Adipose tissue (tissue), 3 donors: Measurements from ENCODE around the gene CPLX1. TPM values are rescaled to one million over a fixed set of nuclear protein-coding genes. Genes with fewer than 3 reads are reported as not detected.

Source experiments
- H3K27ac ChIP-seq: one replicate; pipeline ENCODE4 v1.5.1; 2013; ENCODE audit warnings: low read depth, low read length
- WGBS, 3 donors: extraction: QIAGEN DNeasy Blood & Tissue Kit; methylation state at CpG; one replicate each; pipeline ENCODE4 v1.1.7; 2013; 5-methylcytosine and 5-hydroxymethylcytosine counted together
- polyA plus RNA-seq, 3 donors: library from polyadenylated mRNA; stranded (reverse); fragments of 200-250 nt; gene quantifications; one replicate each; pipeline ENCODE4 v1.2.3, GENCODE V29; 2013
- donor health status: healthy with polysubstance abuse.
- donor health status: Bipolar disorder and iron deficiency.
- donor health status: healthy.

Gene CPLX1
- polyA plus RNA-seq, 3 donors, result 1.2 to 12.7 (median 2.4) TPM

GRCh38 chr4:836003-836511, 10.1 kb upstream of the CPLX1 start:
- H3K27ac ChIP-seq, result no peak overlapping the region
- 92 to 96% (median 92%) methylated on average over 32 of the region's 32 CpGs for WGBS, 3 donors

- H3K27ac ChIP-seq, result no peak overlapping the region
- 60 to 86% (median 84%) methylated on average over 45 to 46 of the region's 46 CpGs for WGBS, 3 donors
These were observed 9.4 kb upstream of the CPLX1 start for GRCh38 chr4:835148-836002.

GRCh38 chr4:834368-835147, 8.6 kb upstream of the CPLX1 start:
- H3K27ac ChIP-seq, result no peak overlapping the region
- WGBS, 3 donors, result 80 to 85% (median 81%) methylated on average over 26 to 29 of the region's 29 CpGs

- 65 to 75% (median 71%) methylated on average over 16 to 18 of the region's 18 CpGs for WGBS, 3 donors
- no peak overlapping the region for H3K27ac ChIP-seq
These were observed 7.9 kb upstream of the CPLX1 start for GRCh38 chr4:833731-834367.

GRCh38 chr4:833156-833555, 7.2 kb upstream of the CPLX1 start:
- WGBS, 3 donors, result 47 to 69% (median 50%) methylated on average over 10 of the region's 10 CpGs
- H3K27ac ChIP-seq, result no peak overlapping the region

- no peak overlapping the region for H3K27ac ChIP-seq
- 92 to 95% (median 92%) methylated on average over 9 of the region's 9 CpGs for WGBS, 3 donors
These were observed 6.6 kb upstream of the CPLX1 start for GRCh38 chr4:832536-832935.

- 88 to 95% (median 94%) methylated on average over 6 to 7 of the region's 7 CpGs for WGBS, 3 donors
- no peak overlapping the region for H3K27ac ChIP-seq
These were observed 6.2 kb upstream of the CPLX1 start for GRCh38 chr4:832108-832507.

GRCh38 chr4:831483-831805, 5.5 kb upstream of the CPLX1 start:
- H3K27ac ChIP-seq, result no peak overlapping the region
- 59 to 85% (median 69%) methylated on average over 3 of the region's 3 CpGs for WGBS, 3 donors

GRCh38 chr4:830601-831482, 4.9 kb upstream of the CPLX1 start:
- H3K27ac ChIP-seq, result no peak overlapping the region
- 67 to 75% (median 70%) methylated on average over 21 to 23 of the region's 23 CpGs for WGBS, 3 donors

GRCh38 chr4:829761-830600, 4.1 kb upstream of the CPLX1 start:
- WGBS, 3 donors, result 63 to 73% (median 65%) methylated on average over 26 of the region's 26 CpGs
- no peak overlapping the region for H3K27ac ChIP-seq

- 82 to 88% (median 83%) methylated on average over 6 of the region's 6 CpGs for WGBS, 3 donors
- H3K27ac ChIP-seq, result no peak overlapping the region
These were observed 3.4 kb upstream of the CPLX1 start for GRCh38 chr4:829291-829690.

GRCh38 chr4:828641-829271, 2.8 kb upstream of the CPLX1 start:
- 30 to 49% (median 44%) methylated on average over 15 to 16 of the region's 16 CpGs for WGBS, 3 donors
- no peak overlapping the region for H3K27ac ChIP-seq

- no peak overlapping the region for H3K27ac ChIP-seq
- 32 to 46% (median 35%) methylated on average over 18 to 20 of the region's 20 CpGs for WGBS, 3 donors
These were observed 1.5 kb upstream of the CPLX1 start for GRCh38 chr4:827209-828081.

GRCh38 chr4:826508-827208, 729 bp upstream of the CPLX1 start:
- WGBS, 3 donors, result 0 to 3% (median 3%) methylated on average over 36 to 70 of the region's 75 CpGs
- H3K27ac ChIP-seq, result no peak overlapping the region
